GM23338 (cell line): ENCODE results near the gene SUN5. TPM values are rescaled to one million over a fixed set of nuclear protein-coding genes. Genes with fewer than 3 reads are reported as not detected.

Experiments
- ATAC-seq: fragments of 200-7000 bp; cut with Tn5 transposase; 3 replicates; pipeline ENCODE4 v1.9.1; 2020
- DNase-seq: peaks from one replicate; pipeline ENCODE4 v3.0.0-alpha.2; 2015; ENCODE audit warnings: low spot score
- H2AFZ ChIP-seq: fragments of 200-600 bp; sonication (generic); 2 replicates; pipeline ENCODE4 v1.8.0; 2016; ENCODE audit warnings: antibody characterized with exemption, mild to moderate bottlenecking, moderate library complexity
- H3F3A ChIP-seq: fragments of 200-600 bp; sonication (generic); replicated peaks from 2 replicates; pipeline ENCODE4 v1.8.0; 2017; ENCODE audit warnings: antibody characterized with exemption, mixed run types, low read depth
- H3K27ac ChIP-seq: fragments of 200-600 bp; sonication (generic); 2 replicates; pipeline ENCODE4 v1.6.1; 2016; ENCODE audit warnings: low read depth
- H3K27me3 ChIP-seq: fragments of 200-600 bp; sonication (generic); 2 replicates; pipeline ENCODE4 v1.8.0; 2016; ENCODE audit warnings: mild to moderate bottlenecking, mixed run types, moderate library complexity; ENCODE audit not compliant: insufficient read depth
- H3K36me3 ChIP-seq: fragments of 200-600 bp; sonication (generic); 2 replicates; pipeline ENCODE4 v1.8.0; 2016; ENCODE audit warnings: mild to moderate bottlenecking; ENCODE audit not compliant: insufficient read depth
- H3K4me1 ChIP-seq: fragments of 200-600 bp; sonication (generic); 2 replicates; pipeline ENCODE4 v1.8.0; 2016; ENCODE audit warnings: mild to moderate bottlenecking, moderate library complexity; ENCODE audit not compliant: insufficient read depth
- H3K4me2 ChIP-seq: fragments of 200-600 bp; sonication (generic); 2 replicates; pipeline ENCODE4 v1.7.1; 2017; ENCODE audit warnings: mixed run types
- H3K4me3 ChIP-seq: fragments of 200-600 bp; sonication (generic); 2 replicates; pipeline ENCODE4 v1.6.1; 2016; ENCODE audit warnings: mixed run types
- H3K79me2 ChIP-seq: fragments of 200-600 bp; sonication (generic); replicated peaks from 2 replicates; pipeline ENCODE4 v1.8.0; 2017; ENCODE audit warnings: mild to moderate bottlenecking; ENCODE audit not compliant: insufficient read depth
- H3K9me2 ChIP-seq: fragments of 200-600 bp; sonication (generic); 2 replicates; pipeline ENCODE4 v1.8.0; 2017; ENCODE audit not compliant: insufficient read depth
- H4K20me1 ChIP-seq: fragments of 200-600 bp; sonication (generic); replicated peaks from 2 replicates; pipeline ENCODE4 v1.8.0; 2017; ENCODE audit warnings: mild to moderate bottlenecking; ENCODE audit not compliant: insufficient read depth
- H3K27ac Mint-ChIP-seq: 2 replicates; pipeline ENCODE4 v1.8.0; 2020; ENCODE audit warnings: inconsistent platforms, mild to moderate bottlenecking, moderate library complexity, mixed read lengths
- H3K27me3 Mint-ChIP-seq: 3 replicates; pipeline ENCODE4 v1.8.0; 2022; ENCODE audit warnings: low read depth, mild to moderate bottlenecking, moderate library complexity, mixed read lengths, inconsistent platforms; ENCODE audit not compliant: insufficient read depth, poor library complexity
- H3K36me3 Mint-ChIP-seq: 3 replicates; pipeline ENCODE4 v1.8.0; 2021; ENCODE audit warnings: low read depth, mild to moderate bottlenecking, inconsistent platforms, moderate library complexity, mixed read lengths
- H3K4me1 Mint-ChIP-seq: 3 replicates; pipeline ENCODE4 v1.8.0; 2020; ENCODE audit warnings: mild to moderate bottlenecking, inconsistent platforms, mixed read lengths
- H3K4me3 Mint-ChIP-seq: 3 replicates; pipeline ENCODE4 v1.8.0; 2021; ENCODE audit warnings: moderate library complexity, mild to moderate bottlenecking, inconsistent platforms, mixed read lengths
- H3K9me3 Mint-ChIP-seq: 3 replicates; pipeline ENCODE4 v1.8.0; 2020; ENCODE audit warnings: moderate library complexity, mild to moderate bottlenecking, inconsistent platforms, mixed read lengths
- CREB1 ChIP-seq: fragments of 250-450 bp; sonication (Bioruptor Pico); IDR thresholded peaks from 2 replicates; pipeline ENCODE4 v1.5.0; 2020; ENCODE audit warnings: low read depth, mild to moderate bottlenecking, moderate library complexity
- CTCF ChIP-seq, 2 experiments: fragments of 200-600 bp in 1 of 2; sonication (generic) in 1 of 2; conservative IDR thresholded peaks; 2 replicates each; pipeline versions ENCODE4 v1.5.1 to v1.6.1; 2016 to 2017; ENCODE audit warnings: antibody characterized with exemption in 2 of 2, low read depth in 2 of 2, mild to moderate bottlenecking in 2 of 2, moderate library complexity in 1 of 2
- ETS1 ChIP-seq: IDR thresholded peaks from 2 replicates; pipeline ENCODE4 v1.6.1; 2016; ENCODE audit warnings: antibody characterized with exemption
- EZH2 ChIP-seq: fragments of 200-600 bp; sonication (generic); IDR thresholded peaks from one replicate; pipeline ENCODE4 v1.8.0; 2017; ENCODE audit warnings: antibody characterized with exemption, mild to moderate bottlenecking, low read depth; ENCODE audit not compliant: unreplicated experiment
- JUNB ChIP-seq: IDR thresholded peaks from one replicate; pipeline ENCODE4 v1.6.1; 2016; ENCODE audit warnings: antibody characterized with exemption; ENCODE audit not compliant: unreplicated experiment
- NANOG ChIP-seq: IDR thresholded peaks from 2 replicates; pipeline ENCODE4 v1.6.1; 2016; ENCODE audit warnings: antibody characterized with exemption, borderline replicate concordance
- STAT1 ChIP-seq: IDR thresholded peaks from one replicate; pipeline ENCODE4 v1.6.1; 2016; ENCODE audit warnings: antibody characterized with exemption; ENCODE audit not compliant: unreplicated experiment
- ZNF114 ChIP-seq: fragments of 250-450 bp; sonication (Bioruptor Pico); IDR thresholded peaks from 2 replicates; pipeline ENCODE4 v1.5.0; 2020; ENCODE audit warnings: mild to moderate bottlenecking, moderate library complexity
- ZNF331 ChIP-seq: fragments of 250-450 bp; sonication (Bioruptor Pico); IDR thresholded peaks from 2 replicates; pipeline ENCODE4 v1.5.0; 2020; ENCODE audit warnings: low read depth, mild to moderate bottlenecking, moderate library complexity
- ZNF462 ChIP-seq: fragments of 250-450 bp; sonication (Bioruptor Pico); IDR thresholded peaks from 2 replicates; pipeline ENCODE4 v1.5.0; 2020; ENCODE audit warnings: mild to moderate bottlenecking, moderate library complexity
- polyA plus RNA-seq: library from polyadenylated mRNA; unstranded; fragments of >200 nt; fragmentation: Nextera tagmentation; extraction: Ambion mirVana; gene quantifications from 2 replicates; pipeline ENCODE4 v1.2.1, GENCODE V29; 2016
- total RNA-seq: library from RNA; depleted of rRNA; stranded (reverse); fragments of >200 nt; shearing (Covaris generic); gene quantifications from 2 replicates; pipeline ENCODE4 v1.2.3, GENCODE V29; 2014

The SUN5 gene
- total and polyA plus RNA-seq, 2 experiments from 2014 or later, result not detected

- peaks cover 14% of the 10 kb centered on the region for H3K4me1 Mint-ChIP-seq
- no peak overlapping the region for H3K4me3 ChIP-seq
- no peaks in the 10 kb centered on the region for H3K36me3 ChIP-seq
- H3K4me1 ChIP-seq, result no peaks in the 10 kb centered on the region
- H3K27me3 Mint-ChIP-seq, result peaks cover 48% of the 10 kb centered on the region
- TF ChIP-seq CTCF (conservative IDR thresholded peaks at IDR 0.05; ENCODE audit: low read depth in 2 of 2) (no peak), STAT1 (no peak), ZNF331 (no peak), CREB1 (CRISPR knock-in tag) (no peak), NANOG (no peak), EZH2 (no peak), ZNF114 (CRISPR knock-in tag) (no peak), ETS1 (no peak), JUNB (no peak)
- peaks cover 4% of the 10 kb centered on the region; the same call in 1 of the 2 replicates for H4K20me1 ChIP-seq
- H3K27me3 ChIP-seq, result peaks cover 52% of the 10 kb centered on the region
- no peaks in the 10 kb centered on the region for H3K79me2 ChIP-seq
- H3K27ac Mint-ChIP-seq, result no peak overlapping the region
- H3F3A ChIP-seq, result no peaks in the 10 kb centered on the region
- ATAC-seq (no peak), DNase-seq (no peak)
- no peak overlapping the region for H3K4me3 Mint-ChIP-seq
- H3K9me3 Mint-ChIP-seq, result no peaks in the 10 kb centered on the region
- no peaks in the 10 kb centered on the region for H3K9me2 ChIP-seq
- H3K36me3 Mint-ChIP-seq, result no peaks in the 10 kb centered on the region
- H3K4me2 ChIP-seq, result no peak overlapping the region
- no peak overlapping the region for H3K27ac ChIP-seq
- no peak overlapping the region for H2AFZ ChIP-seq
These were observed 57.6 kb downstream of the SUN5 start for GRCh38 chr20:32946629-32947028.

GRCh38 chr20:32945710-32946221 is 58.5 kb downstream of the SUN5 start:
- Mint-ChIP-seq H3K36me3 (no peaks in the 10 kb centered on the region), H3K9me3 (no peaks in the 10 kb centered on the region), H3K27me3 (peaks cover 39% of the 10 kb centered on the region), H3K4me3 (no peak overlapping the region), H3K4me1 (peaks cover 10% of the 10 kb centered on the region), H3K27ac (no peak overlapping the region)
- H3F3A ChIP-seq, result no peaks in the 10 kb centered on the region
- DNase-seq (peak; percentile 77), ATAC-seq (peak; percentile 88)
- no peaks in the 10 kb centered on the region for H3K36me3 ChIP-seq
- no peak overlapping the region for H2AFZ ChIP-seq
- no peak overlapping the region for H3K27ac ChIP-seq
- H3K9me2 ChIP-seq, result no peaks in the 10 kb centered on the region
- no peaks in the 10 kb centered on the region for H3K4me1 ChIP-seq
- H3K4me3 ChIP-seq, result no peak overlapping the region
- no peak overlapping the region for H3K4me2 ChIP-seq
- peaks cover 4% of the 10 kb centered on the region; the same call in 1 of the 2 replicates for H4K20me1 ChIP-seq
- no peaks in the 10 kb centered on the region for H3K79me2 ChIP-seq
- peaks cover 43% of the 10 kb centered on the region for H3K27me3 ChIP-seq
- no peak for TF ChIP-seq CREB1 (CRISPR knock-in tag)
- TF ChIP-seq CTCF (conservative IDR thresholded peaks at IDR 0.05; ENCODE audit: low read depth in 2 of 2), result peak; percentile 57 to 76
- no peak for TF ChIP-seq EZH2
- no peak for TF ChIP-seq ZNF462 (CRISPR knock-in tag)
